Measurements from ENCODE around the gene OR6B3.
A peak's percentile ranks its signal among the peaks of the same experiment; 100 is the strongest.

OR6B3 gene

DNA sequence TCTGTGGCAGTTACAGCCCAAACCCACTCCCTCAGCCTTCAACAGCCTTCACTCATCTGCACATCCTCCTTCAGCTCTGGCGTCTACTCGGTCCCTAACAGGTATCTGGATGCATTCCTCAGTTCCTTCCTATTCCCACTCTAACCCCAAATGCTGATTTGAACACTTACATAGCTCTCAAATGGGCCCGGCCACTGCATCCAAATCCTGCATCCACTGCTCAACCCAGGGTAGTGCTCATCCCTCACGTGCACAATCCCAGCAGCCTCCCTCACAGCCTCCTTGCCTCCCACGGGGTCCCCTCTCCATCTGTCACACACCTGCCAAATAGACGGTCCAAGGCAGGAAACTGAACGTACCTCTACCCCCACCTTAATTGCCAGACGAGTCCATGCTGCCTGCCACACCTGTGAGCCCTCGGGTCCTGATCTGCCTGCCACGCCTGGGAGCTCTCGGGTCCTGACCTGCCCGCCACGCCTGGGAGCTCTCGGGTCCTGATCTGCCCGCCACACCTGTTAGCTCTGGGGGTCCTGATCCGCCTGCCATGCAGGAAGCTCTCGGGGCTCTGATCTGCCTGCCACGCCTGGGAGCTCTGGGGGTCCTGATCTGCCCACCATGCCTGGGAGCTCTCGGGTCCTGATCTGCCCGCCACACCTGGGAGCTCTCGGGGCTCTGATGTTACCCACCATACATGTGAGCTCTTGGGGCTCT, 9.9 kb downstream of the OR6B3 start:
- DNase-seq = no peak

DNA sequence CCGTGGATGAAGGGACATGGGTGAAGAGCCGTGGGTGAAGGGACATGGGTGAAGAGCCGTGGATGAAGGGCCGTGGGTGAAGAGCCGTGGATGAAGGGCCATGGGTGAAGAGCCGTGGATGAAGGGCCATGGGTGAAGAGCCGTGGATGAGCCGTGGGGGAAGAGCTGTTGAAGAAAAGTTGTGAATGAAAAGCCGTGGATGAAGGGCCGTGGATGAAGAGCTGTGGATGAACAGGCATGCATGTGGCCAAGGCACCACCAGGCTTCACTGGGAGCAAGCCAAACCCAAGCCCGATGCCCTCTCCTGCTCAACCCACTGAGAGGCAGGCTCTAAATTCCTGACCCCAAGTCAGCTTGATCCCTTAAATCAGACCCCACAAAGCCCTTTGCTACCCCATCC, 10.6 kb downstream of the OR6B3 start:
- no peak for DNase-seq

DNA sequence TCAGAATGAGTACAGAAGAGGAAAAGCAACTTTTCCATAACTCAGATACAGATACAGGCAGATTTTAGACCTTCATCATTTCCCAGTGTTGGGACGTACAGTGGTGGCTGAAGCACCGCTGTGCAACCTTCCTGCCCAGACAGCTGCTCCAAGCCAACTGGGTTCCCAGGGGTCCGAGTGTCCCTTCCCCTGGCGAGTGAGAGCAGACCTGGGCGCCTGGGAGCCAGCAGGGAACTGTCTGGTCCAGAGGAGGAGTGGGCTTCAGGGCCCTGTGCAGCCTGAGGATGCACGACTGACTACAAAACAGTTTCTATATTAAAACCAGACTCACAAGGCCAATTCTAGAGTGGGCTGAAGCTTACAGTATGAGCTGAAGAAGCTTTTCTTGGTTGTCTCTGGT, 12.0 kb downstream of the OR6B3 start:
- DNase-seq = no peak

DNA sequence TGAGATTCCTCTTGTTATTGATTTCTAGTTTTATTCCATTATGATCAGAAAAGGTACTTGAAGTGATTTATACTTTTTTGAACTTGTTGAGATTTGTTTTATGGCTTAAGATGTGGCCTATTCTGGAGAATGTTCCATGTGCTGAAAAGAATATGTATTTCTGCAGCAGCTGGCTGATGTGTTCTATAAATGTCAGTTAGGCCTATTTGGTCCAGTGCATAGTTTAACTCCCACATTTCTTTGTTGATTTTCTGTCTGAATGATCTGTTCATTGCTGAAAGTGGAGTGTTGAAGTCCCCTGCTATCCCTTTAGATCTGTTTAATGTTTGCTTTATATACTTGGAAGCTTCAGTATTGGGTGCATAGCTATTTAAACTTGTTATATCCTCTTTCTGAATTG, 16.0 kb downstream of the OR6B3 start:
- DNase-seq = no peak

DNA sequence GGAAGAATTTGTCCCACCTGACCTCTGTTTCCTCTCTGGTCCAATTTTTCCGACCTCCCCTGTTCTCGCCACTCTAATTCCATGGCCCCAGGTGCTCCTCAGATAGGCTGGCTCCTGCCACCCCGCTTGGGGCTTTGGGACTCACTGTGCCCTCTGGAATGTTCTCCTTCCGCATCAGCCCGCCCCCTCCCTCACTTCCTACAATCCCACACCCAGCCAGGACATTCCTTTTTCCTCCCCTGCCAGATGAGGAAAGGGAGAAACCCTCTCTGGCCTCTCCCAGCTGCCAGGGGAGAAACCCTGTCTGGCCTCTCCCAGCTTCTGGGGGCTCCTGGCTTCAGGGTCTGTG, 20.0 kb downstream of the OR6B3 start:
- no peak for DNase-seq

DNA sequence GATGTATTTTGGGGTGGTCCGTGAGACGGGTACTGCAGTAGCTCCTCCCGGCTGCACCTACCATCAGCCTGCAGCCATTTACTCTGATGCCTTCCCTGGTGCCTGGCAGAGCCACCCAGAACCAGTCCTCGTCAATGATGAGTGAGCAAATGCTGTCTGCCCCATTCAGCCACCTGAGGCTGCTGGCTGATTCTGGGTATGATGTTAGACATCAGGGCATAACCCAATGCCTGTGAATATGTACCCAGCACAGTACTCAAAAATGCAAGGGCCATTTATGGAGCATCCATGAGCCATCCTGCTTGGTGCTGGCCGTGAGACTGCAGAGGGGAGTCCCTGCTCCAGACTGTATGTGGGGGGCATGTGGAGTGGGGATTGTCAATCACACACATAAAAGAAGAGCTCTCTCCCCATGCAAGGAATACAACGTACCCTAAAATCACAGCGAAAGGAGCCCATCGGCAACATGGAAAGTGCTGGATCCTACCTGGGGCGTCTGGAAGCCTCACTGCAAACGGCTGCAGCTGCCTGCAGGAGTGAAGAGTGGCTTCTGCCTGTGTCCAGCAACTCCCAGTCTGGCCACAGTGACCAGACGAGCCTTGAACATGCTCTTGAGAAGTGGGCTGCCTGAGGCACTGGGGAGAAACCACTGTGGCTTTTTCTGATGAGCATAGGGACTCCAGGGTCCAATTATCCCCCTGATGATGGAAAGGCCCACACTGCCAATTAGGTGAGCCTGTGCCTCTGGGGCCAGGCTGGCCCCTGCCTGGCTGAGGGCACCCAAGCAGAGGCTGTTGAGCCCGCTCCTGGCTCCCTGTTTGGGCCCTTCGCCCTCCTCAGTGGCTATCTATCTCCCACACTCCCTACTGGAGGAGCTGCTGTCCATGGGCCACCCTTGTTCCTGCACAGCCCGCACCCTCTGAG, 20.7 kb downstream of the OR6B3 start:
- no peak for DNase-seq

DNA sequence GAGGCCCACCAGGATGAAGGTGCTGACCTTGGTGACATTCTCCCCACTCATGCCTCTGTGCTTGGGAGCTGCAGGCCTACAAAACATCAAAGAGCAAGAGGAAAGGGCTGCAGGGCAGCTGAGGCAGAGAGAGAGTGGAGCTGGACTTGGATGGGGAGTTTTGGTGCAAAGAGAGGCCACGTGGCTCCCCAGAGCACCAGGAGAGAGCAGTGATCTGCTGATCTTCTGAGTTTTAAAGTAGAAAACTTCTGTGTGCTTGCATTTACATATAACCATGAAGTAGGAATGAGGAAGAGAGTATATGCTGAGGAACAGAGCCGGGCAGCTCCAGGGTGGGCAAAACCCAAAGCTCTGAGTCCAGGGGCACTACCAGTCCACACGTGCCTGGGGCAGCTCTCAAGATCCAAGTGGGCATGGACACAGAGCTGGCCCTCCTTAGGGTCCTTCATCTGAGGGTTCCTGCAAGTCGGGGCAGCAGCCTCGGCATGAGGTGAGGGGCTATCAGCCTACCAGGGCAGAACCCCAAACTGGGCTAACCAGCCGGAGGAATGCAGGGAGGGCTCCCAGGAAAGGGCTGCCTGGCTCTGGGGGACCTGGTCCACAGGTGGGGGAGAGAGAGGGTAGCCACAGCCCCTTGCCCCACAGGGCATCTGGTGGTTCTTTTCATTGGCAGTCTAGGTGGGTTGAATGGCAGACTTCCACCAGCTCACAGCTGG, 22.8 kb downstream of the OR6B3 start, which contains the start of gene OR6B2:
Gene OR6B2, minus strand, starts transcription at position 51 of the 716 bp plus-strand sequence. Its CDS starts 0 bp downstream, at position 51.
- DNase-seq = no peak

DNA sequence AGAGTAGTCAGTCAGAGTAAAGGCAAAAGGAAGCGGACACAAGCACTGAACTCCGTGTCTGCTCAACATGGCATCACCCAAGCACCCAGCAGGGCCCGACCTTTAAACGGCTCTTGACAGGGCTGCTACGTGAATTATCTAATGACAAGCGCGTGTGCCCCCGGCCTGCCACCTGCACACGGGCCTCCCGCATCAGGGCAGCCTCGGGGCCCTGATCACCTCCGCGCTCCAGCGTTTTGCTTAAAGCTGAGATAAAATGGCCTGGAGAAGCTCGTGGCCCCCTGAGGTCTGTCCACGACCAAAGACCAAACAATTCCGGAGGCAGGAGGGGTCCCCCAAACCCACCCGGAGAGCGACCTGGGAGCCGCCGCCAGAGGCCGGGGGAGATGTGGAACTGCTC, 28.6 kb downstream of the OR6B3 start:
- no peak for DNase-seq

DNA sequence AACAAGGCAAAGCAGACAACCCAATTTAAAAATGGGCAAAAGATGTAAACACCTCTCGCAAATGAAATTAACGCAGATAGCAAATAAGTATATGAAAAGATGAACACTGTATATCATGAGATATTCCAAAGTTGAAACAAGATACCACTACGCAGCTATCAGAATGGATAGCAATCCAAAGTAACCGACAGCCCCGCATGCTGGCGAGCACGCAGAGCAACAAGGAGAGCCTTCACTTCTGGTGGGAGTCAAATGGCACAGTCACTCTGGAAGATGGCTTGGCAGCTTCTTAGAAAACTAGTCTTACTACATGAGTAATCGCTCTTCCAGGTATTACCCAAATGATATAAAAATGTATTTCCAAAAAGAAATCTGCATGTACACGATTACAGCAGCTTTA, 29.5 kb downstream of the OR6B3 start:
- no peak for DNase-seq

DNA sequence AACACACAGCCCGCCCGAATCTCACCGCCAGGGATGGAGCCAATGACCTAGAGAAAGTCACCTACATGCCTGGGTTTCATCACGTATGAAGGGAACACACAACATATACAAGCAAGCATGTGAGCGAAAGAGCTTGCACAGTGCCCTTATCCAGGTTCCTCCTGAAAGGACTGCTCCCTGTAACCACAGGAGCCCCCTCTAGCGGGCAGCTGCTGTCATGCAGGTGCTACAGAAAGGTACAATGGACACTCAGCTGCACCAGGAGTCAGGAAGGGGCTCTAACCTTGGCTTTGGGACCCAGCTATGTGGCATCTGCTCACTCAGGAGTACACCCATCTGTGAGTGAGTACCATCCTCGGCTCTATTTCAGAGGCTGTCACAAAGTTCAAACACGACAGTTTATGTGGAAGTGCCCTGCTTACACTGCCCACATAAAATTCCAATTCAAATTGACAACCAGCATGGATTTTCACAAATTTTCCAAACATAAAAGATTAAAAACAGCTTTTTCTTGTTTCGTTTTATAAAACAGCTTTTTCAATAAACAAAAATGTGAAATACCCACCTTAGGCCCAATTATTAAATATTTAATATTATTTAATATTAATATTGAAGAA, 31.7 kb downstream of the OR6B3 start:
- DNase-seq = peak; percentile 2

DNA sequence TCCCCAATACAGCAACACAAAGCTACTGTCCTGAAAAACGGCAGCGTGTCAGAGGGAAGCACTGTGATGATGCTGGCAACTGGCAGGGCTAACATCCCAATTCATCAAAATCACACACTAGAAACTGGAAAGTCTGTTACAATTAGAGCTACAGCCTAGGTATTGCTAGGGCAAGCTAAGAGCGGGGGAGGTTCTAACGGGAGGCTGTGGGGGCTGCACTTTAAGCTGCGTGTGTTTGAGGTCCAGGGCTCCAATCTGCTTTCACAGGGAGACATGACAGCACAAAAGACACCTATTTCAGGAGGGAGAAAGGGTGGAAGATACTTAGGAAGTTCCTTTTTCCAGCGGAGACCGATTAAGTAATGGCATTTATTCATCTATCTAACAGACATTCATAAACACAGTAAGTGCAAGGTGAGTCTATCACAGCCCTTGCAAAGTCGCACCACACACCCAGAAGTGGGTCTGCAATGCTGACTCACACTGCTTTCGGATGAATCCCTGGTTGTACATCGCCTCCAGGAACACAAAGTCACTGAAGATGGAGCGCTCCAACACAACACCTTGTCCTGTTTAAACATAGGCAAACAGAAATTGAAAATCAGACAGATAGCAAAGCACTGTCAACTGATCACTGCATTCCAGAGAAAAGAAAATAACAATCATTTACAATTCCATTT, 35.1 kb downstream of the OR6B3 start:
- no peak for DNase-seq

DNA sequence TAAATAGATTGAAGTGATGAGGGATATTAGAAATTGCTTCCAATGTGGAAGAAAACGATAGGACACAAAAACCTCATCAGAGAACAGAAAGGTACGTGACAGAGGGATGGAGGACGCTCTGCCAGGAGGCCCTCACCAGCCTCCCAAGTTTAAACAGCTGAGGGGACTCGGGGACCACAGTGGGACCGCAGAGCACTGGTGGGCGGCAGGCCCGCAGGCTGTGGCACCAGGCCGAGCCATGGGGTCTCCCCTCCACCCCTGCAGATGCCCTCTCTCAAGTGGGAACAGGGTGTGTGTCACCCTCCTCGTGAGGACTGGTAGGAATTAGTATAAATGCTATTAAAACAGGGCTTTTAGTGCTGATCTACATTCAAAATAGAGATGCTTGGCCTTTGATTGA, 39.0 kb downstream of the OR6B3 start:
- no peak for DNase-seq

DNA sequence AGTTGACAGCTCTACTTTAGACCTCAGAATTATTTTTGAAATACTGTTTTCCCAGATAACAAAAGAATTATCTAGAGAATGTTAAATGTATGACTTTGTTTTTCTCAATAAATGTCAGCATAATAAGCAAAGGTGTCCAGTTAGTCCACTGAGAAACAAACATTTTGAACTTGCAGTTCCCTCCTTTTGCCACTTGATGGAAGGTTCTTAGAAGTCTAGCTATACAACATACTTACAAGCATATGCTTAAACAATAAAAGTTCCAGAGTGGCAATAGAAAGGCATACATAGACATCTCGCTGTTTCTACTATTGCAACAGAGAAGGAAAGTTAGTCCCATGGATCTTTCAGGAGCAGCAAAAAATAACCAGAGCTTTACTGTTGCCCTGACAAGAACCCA, 40.0 kb downstream of the OR6B3 start:
- DNase-seq = no peak

DNA sequence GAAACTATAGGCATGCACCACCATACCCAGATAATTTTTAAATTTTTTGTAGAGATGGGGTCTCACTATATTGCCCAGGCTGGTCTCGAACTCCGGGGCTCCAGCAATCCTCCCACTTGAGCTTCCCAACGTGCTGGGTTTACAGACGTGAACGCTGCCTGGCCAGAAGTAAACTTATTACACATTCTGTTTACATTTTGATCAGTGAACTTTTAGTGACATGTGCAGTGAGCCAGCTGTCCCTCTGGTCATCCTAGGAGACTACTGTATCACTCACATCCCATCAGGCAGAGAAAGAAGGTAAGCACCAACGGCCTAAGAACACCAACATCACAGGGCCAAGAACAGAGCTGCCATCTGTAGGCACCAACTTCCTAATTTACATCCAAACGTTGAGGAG, 50.3 kb downstream of the OR6B3 start:
- DNase-seq = no peak

DNA sequence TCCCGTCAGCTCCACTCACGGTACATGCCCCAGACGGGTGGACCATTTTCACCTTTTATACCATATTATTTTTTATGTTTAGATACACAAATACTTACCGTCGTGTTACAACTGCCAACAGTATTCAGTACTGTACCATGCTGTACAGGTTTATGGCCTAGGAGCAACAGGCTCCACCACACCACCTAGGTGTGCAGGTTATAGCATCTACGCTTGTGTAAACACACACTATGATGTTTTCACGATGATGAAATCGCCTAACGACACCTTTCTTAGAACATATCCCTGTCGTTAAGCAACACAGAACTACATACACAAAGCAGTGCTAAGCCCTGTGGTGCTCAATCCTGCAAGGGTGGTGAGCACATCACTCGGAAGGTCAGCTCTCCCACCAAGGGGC, 52.6 kb downstream of the OR6B3 start:
- no peak for DNase-seq

DNA sequence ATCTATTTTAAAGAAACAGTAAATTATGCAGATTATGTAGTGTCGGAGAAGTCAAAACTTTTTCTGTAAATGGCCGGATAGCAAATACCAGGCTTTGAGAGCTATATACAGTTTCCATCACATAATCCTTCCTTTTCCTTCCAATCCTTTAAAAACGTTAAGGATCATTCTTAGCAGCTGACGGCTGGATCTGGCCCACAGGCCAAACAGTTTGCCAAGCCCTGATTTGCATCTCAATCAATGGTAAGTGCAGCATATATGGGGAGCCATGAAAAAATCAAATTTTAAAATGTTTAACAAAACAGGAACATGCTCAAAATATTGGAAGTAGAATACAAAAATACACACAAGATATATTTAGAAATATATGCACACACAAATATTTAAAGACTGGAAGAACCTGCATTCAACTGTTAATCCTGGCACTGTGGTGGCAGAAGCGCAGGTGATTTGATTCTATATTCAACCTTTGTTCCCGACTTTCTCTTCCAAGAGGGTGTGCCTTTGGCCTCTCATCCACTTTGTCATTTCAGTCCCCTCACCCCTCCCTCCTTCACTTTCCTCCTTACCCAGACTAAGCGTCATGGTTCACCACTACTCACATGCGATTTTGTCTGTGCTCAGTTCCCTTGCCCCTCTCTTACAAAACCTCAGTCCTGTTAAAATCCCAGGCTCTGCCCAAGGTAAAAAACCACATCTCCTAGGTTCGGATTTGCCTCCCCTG, 55.5 kb downstream of the OR6B3 start:
- DNase-seq = no peak

Data from NCI-H446 treated with DMSO at 0.1 percent for 48 hours (cell line).